HG02884 (cell line): ENCODE measurements around the gene NAA35.

ENCODE experiments used
- ATAC-seq: cut with Tn5 transposase; IDR thresholded peaks from one replicate; pipeline ENCODE4 v1.9.1; 2021; ENCODE audit warnings: mild to moderate bottlenecking, moderate library complexity; ENCODE audit not compliant: unreplicated experiment

The NAA35 gene

DNA sequence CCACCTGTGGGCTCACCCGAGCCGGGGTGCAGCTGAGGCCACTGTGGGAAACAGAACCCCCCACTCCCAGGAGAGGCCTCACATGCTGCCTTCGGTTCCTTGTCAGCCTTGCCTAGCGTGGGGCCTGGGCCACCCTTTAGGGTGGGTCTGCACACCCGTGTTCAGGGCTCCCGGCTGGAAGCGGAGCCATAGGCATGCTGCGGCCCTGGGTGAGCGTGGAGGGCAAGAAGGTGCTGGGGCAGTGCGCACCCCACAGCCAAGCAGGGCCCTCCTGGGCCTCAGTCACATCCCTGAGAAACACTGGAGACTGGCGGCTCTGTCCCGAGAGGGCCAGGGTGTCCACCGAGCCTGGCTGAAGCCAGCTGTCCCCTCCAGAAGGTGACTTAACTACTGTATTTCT lies 116.5 kb downstream of the NAA35 start:
- ATAC-seq = no peak

GRCh38 chr9:86061972-86062739 lies 121.2 kb downstream of the NAA35 start:
- no peak for ATAC-seq

DNA sequence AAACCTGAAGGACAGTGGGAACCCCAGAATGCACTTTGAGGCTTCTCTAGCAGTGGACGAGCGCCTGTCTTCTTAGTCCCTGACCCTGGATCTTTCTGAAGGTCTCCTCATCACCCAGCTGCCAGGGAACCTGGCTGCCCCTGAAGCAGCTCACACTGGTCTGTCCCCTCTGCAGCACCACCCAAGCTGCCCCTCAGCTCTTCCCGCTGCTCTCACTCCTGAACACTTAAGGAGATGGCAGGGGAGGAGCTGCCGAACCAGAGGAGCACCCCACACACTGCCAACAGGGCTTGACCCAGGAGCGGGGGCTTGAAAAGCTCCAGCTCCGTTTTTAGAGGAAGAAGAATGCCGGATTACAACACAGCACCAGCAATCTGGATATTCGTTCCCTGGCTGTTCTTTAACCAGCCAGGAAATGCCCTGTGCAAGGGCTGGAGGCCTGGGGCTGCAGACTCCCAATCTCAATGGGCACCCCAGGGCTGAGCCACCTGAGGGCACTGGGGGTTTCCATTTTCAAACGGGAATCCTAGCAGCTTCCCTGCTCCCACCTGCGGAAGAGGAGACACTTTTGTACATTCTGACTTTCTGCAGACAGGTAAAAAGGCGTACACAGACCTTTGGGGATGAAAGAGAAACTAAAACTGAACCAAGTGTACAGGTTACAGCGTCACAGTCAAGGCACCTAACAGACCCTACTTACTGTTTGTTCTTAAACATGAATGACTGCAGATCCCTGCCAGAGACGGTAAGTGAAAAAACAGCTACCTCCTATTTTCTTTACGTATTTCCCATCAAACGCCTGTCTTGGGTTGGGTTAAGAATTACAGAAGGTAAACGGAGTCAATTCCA lies 122.1 kb downstream of the NAA35 start:
- no peak for ATAC-seq

- no peak for ATAC-seq
Observed at GRCh38 chr9:86064220-86064619, 123.3 kb downstream of the NAA35 start.

- no peak for ATAC-seq
Observed at GRCh38 chr9:86069206-86069869, 128.4 kb downstream of the NAA35 start.
